HG03039 (cell line): ENCODE results near the gene OR13C8.
"Not testable (repeated sequence)": the region's sequence is repeated elsewhere in the genome, so short reads cannot be mapped to it uniquely, and the experiment has no call there.

Source experiments
- ATAC-seq: cut with Tn5 transposase; IDR thresholded peaks from one replicate; pipeline ENCODE4 v1.9.1; 2021; ENCODE audit warnings: mild to moderate bottlenecking, moderate library complexity; ENCODE audit not compliant: unreplicated experiment

The OR13C8 gene, protein sequence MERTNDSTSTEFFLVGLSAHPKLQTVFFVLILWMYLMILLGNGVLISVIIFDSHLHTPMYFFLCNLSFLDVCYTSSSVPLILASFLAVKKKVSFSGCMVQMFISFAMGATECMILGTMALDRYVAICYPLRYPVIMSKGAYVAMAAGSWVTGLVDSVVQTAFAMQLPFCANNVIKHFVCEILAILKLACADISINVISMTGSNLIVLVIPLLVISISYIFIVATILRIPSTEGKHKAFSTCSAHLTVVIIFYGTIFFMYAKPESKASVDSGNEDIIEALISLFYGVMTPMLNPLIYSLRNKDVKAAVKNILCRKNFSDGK

DNA sequence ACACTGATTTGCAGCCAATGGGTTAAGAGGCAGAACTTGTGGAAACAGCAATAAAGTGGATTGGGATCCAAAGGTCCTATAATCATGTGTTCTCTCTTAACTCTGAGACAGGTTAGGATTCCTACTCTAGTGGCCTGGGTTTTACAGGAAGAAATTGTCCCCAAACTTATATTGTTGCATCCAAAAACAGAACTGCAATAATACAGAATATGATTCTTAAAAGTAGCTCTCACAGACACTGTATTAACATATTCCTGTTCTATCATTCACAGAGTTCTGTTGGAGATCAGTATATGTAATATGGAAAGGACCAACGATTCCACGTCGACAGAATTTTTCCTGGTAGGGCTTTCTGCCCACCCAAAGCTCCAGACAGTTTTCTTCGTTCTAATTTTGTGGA, at the start of gene OR13C8:
TSS of gene OR13C8 (plus strand) at position 301 of the 400 bp plus-strand sequence. CDS start at position 301, 0 bp downstream.
- ATAC-seq = no peak

DNA sequence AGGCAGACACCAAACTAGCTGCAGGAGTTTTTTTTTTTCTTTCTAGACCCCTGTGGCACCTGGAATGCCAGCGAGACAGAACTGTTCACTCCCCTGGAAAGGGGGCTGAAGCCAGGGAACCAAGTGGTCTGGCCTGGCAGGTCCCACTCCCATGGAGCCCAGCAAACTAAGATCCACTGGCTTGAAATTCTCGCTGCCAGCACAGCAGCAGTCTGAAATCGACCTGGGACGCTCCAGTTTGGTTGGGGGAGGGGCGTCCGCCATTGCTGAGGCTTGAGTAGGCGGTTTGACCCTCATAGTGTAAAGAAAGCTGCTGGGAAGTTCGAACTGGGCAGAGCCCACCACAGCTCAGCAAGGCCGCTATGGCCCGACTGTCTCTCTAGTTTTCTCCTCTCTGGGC, 48.7 kb upstream of the OR13C8 start:
- ATAC-seq = not testable (repeated sequence)

DNA sequence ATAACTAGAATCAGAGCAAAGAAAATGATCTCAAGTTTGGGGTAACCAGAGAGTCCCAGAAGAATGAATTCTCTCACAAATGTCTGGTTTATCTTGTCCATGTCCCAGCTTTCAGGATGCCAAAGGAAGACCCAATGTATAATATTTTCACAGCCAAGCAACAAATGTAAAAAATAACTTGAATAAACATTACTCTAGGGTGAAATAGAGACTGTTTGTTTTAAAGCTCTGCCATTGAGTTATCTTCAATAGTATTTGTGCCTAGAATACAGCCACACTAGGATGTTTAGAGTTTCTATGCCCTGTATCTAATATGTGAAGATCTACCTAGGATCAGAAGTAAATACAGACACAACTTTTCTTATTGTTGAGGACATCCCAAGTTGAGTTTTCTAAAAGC, 41.9 kb upstream of the OR13C8 start, which contains the start of gene OR13C4:
TSS of gene OR13C4 (minus strand) at position 101 of the 400 bp plus-strand sequence. CDS start at position 101, 0 bp downstream.
- no peak for ATAC-seq

DNA sequence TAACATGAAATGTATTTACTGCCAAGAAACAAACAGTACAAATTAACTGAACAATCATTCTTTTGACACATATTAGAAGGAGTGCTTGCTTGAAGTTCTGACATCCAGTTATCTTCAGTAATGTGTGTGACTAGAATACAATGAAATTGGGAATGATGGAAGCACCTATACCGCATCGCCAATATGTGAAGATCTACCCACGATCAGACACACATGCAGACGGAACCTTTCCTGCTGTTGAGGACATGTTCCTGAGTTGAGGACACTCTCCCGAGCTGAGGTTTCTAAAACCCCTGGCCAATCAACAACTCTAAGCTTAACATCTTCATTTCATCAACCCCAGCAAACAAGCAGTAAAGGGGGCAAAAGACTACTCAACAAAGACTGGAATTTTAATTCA, 32.2 kb upstream of the OR13C8 start, which contains the start of gene OR13C3:
TSS of gene OR13C3 (minus strand) at position 101 of the 400 bp plus-strand sequence. CDS start 133 bp downstream, outside the sequence.
- ATAC-seq = no peak

DNA sequence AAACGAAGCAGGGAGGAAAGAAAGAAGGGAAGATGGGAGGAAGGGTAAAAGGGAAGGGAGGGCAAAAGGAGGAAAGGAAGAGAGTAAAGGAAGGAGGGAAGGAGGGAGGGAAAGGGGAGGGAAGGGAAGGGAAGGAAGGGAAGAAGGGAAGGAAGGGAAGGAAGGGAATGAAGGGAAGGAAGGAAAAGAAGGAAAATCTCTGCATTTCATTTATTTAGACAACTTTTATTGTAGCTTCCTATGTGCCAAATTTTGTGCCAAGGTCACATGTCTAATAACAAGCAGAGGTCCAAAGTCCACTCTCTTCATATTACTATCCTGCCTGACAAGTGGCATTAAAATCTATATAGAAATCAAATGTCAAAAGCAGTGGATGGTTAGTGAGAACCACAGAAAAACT, 29.7 kb upstream of the OR13C8 start:
- ATAC-seq = no peak

DNA sequence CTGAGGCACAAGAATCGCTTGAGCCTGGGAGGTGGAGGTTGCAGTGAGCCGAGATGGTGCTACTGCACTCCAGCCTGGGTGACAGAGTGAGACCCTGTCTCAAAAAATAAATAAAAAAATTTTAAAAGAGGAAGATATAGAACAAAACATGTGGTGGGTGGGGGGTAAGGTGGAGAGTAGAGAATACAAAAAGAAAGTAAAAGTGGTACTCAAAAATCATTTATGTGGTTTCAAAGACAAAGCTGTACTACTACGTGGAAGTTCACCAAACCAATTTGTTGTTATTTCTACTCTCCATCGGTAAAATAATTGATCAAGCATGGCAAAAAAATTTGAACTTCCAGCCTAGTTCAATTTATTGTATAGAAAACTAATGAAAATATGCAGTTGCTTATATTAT, 24.3 kb upstream of the OR13C8 start:
- ATAC-seq = no peak

DNA sequence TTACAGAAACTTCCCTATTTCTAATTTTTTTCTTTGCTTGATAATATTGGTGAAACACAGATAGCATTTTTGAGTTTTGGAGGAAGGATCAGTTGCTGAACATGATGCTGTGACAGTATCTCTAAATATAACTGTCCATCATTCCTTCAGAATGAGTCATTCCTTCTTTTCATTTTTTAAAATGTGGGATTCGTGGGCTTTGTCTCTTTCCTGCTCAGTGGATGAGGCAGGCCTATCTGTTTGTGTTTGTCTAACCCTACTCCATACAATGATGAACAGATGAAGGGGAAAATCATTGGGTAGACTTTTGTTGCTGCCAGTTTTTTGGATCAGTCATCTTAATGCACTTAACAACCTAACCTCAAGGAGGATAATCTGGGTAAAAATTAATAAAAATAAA, 15.7 kb upstream of the OR13C8 start:
- no peak for ATAC-seq

DNA sequence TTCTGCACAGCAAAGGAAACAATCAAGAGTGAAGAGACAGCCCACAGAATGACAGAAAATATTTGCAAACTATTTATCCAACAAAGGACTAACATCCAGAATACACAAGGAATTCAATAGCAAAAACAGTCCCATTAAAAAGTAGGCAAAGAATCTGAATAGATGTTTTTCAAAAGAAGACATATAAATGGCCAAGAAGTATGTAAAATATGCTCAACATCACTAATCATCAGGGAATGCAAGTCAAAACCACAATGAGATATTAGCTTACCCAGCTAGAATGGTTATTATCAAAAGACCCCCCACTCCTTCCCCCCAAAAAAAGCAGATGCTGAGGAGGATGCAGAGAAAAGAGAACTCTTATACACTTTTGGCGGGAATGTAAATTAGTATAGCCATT, 13.4 kb upstream of the OR13C8 start:
- ATAC-seq = no peak

DNA sequence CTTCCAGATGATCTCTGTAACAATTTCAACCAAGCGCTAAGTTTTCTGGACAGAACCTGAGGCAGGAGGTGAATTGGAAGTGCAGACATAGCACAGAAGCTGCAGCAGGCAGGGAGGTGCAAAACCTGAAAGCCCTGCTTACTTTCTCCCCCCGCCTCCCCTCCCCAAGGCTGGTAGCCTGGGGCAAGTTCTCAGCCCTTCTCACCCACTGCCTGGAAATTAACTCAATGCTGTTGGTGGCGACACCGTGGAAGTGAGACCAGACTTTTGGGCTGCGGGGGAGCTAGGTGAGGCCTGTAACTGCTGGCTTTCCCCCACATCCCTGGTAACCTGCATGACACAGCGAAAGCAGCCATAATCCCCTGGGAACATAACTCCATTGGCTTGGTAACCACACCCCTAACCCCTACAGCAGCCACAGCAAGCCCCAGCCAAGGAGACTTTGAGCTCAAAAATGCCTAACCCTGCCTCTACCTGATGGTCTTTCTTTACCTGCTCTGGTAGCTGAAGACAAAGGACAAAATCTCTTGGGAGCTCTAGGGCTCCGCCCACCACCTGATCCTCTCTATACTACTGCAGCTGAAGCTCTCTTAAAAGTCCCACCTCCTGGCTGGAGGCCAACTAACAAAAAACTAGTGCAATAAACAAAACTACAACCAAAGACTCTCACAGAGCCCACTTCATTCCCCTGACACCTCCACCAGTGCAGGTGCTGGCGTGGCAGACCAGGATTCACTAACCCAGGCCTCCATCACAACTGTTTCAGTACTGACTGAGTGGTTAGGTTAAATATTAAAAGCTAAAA, 11.9 kb upstream of the OR13C8 start:
- ATAC-seq = no peak

DNA sequence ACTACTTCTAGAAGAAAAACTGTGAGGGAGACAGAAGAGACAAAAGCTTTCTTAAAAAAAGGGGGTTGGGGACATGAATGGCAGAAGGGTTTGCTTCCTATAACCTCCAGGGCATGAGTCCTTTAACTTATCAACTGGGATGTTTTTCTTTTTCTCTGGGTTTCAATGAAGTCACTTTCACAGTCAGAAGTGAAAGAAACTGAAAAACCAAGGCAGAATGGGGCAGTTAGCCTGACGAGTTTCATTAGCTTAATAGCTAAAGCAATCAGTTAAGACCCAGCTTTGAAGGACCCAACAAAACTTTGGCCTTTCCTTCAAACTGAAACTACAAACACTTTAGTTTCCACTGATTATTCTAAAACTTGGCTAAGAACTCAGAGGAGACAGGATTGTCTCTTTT, 4.6 kb upstream of the OR13C8 start:
- no peak for ATAC-seq

DNA sequence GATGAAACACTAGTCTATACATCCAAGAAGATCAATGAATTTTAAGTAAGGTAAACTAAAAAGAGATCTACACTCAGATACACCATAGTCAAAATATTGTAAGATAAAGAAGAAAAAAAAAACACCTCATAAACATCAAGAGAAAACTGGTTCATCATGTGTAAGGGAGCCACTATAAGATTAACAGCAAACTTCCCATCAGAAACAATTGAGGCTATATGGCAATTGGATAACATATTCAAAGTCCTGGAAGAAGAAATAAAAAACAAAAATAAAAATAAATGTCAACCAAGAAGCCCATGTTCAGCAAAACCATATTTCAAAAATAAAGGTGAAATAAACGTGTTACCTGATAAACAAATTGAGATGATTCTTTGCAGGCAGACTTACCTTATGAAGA, 3.6 kb downstream of the OR13C8 start:
- no peak for ATAC-seq

DNA sequence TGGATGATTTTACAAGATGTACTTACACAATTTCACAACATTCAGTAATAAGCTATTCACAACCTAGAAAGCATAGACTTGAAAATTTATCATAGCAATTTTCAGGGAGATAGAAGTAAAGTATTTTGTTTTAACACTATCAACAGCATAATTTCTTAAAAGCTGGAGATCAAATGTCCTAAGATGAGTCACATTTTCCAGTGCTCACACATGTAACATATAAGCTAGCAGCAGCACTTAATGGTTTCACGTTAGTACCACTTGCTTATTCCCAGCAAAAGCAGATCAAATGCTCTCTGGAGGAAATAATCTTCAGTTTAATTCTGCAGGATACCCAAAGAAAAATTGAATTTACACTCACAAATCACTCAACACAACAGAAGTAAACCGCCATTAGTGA, 6.5 kb downstream of the OR13C8 start:
- no peak for ATAC-seq

DNA sequence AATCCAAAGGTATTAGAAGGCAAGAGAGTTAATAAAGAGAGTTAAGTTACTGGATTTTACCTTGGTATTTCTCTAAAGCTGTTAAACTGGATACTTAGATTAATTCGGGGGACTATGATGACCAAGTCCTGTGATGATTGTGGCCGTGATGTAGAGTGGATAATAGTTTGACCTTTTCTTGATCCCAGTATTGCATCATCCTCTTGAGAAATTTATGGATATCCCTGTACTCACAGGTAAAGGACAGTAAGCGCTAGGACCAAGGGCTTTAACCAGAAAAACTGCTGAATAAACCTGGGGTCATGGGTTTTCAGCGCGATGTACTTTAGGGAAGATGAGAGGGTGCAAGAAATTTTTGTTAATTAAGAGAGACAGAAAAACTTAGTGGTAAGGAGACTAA, 8.3 kb downstream of the OR13C8 start:
- ATAC-seq = no peak

DNA sequence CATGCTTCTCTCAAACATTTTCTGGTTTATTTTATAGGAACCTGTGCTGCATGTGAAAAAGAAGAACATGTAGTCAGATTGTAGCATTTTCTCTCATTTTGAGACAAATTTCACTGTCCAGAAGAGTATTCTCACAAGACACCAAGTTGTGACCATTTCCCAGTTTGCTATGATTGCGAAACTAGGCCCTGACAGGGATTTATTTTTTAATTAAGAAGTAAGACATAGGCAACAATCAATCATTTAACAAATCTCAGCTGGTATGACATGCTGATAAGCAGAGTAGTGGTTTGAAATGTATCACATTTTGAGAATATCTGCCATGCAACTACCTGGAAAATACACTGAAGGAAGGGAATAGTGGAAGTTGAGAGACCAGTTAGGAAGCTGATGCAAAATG, 11.6 kb downstream of the OR13C8 start:
- ATAC-seq = no peak

DNA sequence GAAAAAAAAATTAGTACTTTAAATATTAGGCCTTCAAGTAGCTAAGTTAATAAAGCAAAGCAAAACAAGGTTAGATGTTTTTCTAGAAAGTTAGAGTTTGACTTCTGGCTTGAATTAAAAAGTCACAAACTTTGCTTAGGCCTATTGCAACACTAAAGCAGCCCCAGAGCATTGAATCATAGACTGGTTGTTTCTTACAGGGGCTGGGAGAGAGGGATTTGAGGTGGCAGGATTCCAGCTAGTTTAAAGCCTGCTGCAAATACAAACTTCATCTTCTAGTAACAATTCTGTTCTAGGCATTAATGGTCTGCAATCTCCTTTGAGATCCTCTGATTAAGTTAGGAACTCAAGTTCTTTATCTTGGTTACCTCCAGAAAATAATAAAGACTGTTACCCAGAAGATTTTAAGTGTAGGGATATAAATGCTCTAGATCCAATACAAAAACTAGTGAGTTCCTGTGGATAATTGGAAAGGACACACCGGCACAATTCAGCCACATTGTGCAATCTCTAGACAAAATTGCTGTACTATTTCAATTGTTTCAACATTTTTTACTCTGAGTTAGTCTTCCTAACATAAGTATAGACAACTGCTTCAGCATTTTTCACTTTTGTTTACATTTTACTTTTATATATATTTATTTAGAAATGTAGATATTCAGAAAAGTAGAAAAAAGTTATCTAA, 17.7 kb downstream of the OR13C8 start:
- ATAC-seq = no peak

DNA sequence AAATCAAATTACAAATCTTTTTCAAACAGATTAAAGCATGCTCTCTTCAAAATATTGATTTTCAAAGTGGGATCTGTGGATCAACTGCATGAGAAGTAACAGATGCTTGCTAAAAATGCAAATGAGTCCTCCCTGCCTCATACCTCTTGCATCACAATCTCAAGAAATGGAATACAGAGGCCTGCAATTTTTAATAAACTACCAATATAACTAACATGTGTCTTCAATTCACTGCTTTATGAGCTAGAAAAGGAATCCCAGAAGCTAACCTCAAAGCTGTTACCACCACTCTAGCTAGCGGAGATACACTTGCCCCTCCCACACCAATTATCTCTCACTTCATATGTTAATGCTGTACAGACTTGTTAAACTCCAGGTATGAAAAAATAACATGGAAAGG, 20.7 kb downstream of the OR13C8 start:
- ATAC-seq = no peak

DNA sequence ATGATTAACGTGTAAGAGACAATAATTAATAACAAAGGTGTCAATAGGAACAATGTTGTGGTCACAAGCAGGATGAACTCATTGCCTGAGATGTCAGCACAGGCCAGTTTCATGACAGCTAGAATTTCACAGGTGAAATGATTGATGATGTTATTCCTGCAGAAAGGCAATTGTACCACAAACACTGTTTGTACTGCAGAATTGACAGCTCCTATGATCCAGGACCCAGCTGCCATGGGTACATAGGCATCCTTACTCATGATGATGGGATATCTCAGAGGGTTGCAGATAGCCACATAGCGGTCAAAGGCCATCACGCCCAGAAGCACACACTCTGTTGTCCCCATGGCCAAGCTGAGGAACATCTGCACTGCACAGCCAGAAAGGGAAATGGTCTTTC, 29.8 kb downstream of the OR13C8 start:
- ATAC-seq = not testable (repeated sequence)

DNA sequence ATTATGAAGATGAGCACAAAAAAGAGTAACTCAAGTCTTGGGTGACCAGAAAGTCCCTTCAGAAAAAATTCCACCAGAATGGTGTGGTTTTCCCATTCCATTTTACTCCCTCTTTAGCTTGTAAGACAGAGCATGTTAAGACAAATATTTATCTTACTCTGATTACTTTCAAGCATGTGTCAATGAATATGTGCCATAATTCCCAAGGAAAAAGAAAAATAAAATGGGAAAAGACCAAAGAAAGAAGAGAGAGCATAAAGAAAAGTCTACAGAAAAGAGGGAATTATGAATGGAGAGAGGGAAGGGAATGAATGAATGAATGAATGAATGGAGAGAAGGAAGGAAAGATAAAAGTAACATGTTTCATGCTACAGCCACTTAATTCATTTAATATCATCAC, 30.3 kb downstream of the OR13C8 start, which contains the start of gene OR13C5:
TSS of gene OR13C5 (minus strand) at position 101 of the 400 bp plus-strand sequence. CDS start at position 101, 0 bp downstream.
- not testable (repeated sequence) for ATAC-seq

DNA sequence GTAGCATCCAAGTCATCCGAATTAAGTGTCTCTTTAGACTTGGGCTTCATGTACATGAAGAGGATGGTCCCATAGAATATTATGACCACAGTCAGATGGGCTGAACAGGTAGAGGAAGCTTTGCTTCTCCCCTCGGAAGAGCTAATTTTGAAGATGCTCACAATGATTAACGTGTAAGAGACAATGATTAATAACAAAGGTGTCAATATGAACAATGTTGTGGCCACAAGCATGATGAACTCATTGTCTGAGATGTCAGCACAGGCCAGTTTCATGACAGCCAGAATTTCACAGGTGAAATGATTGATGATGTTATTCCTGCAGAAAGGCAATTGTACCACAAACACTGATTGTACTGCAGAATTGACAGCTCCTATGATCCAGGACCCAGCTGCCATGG, 35.8 kb downstream of the OR13C8 start:
- ATAC-seq = no peak

DNA sequence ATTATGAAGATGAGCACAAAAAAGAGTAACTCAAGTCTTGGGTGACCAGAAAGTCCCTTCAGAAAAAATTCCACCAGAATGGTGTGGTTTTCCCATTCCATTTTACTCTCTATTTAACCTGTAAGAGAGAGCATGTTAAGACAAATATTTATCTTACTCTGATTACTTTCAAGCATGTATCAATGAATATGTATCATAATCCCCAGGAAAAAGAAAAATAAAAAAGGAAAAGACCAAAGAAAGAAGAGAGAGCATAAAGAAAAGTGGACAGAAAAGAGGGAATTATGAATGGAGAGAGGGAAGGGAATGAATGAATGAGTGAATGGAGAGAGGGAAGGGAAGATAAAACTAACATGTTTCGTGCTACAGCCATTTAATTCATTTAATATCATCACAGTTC, 36.6 kb downstream of the OR13C8 start, which contains the start of gene OR13C2:
TSS of gene OR13C2 (minus strand) at position 101 of the 400 bp plus-strand sequence. CDS start at position 101, 0 bp downstream.
- ATAC-seq = not testable (repeated sequence)

DNA sequence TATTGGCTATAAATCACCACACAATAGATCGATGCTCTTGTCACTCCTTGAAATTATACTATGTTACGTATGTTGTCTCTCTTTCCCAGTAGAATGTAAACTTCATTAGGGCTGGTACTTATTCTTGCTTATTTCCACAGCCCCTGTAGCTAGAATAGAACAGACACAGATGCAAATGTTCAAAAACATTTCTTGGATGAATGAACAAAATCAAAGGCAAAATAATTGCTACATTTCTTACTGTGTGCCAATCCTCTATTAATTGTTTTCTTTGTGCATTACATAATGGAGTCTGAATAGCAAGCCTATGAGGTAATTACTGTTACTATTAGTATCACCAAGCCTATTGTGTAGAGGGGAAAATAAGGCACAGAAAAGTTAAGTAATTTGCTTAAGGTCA, 37.2 kb downstream of the OR13C8 start:
- ATAC-seq = no peak
